ENCODE measurements around the gene PA2G4. TPM values are rescaled to one million over a fixed set of nuclear protein-coding genes. Genes with fewer than 3 reads are reported as not detected.

The PA2G4 gene
- total and polyA plus RNA-seq, 10 of the 15 experiments (the other 5 are each of a cell fraction or from before 2014, with no cell fraction given), result 148 to 514 (median 406) TPM

DNA sequence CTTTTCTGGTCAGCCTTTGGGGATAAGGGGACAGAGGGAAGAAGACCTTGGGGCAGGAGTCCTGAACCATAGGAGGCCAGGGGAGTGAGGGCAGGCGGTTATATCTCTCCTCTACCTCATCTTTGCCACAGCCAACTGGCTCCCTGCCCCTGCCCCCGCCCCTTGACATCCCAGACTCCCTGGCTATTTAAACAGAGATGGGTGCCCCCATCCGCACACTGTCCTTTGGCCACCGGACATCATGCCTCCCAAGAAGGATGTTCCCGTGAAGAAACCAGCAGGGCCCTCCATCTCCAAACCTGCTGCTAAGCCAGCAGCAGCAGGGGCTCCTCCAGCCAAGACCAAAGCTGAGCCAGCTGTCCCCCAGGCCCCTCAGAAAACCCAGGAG lies 49.3 kb downstream of the PA2G4 start:
- H3K36me3 ChIP-seq (ENCODE audit: control insufficient read depth in 2 of 2, insufficient read depth in 2 of 2, low read length in 1 of 2), result peaks cover 0 to 4% of the 10 kb centered on the region in 2 experiments; a peak in 1 of 4 replicates
- TF ChIP-seq HDAC2 (IDR thresholded peaks at IDR 0.05) (no peak), ZBED1 (IDR thresholded peaks at IDR 0.05; ENCODE audit: borderline replicate concordance) (no peak), RELA (IDR thresholded peaks at IDR 0.05; ENCODE audit: borderline replicate concordance, partially characterized antibody) (no peak), CBFB (IDR thresholded peaks at IDR 0.05; ENCODE audit: low read depth) (no peak), IKZF1 (conservative IDR thresholded peaks at IDR 0.05) (no peak), ZNF217 (IDR thresholded peaks at IDR 0.05) (no peak), HCFC1 (IDR thresholded peaks at IDR 0.05; ENCODE audit: low read length) (no peak), MXI1 (IDR thresholded peaks at IDR 0.05; ENCODE audit: low read depth, low read length) (no peak), EP300 (IDR thresholded peaks at IDR 0.05; ENCODE audit: borderline replicate concordance in 1 of 2, control insufficient read depth in 1 of 2, low read depth in 2 of 2, low read length in 2 of 2) (no peak), SREBF1 (IDR thresholded peaks at IDR 0.05; ENCODE audit: low read length) (no peak), HDAC6 (IDR thresholded peaks at IDR 0.05; ENCODE audit: unreplicated experiment) (no peak), SMARCA5 (IDR thresholded peaks at IDR 0.05) (no peak), NR2C2 (IDR thresholded peaks at IDR 0.05; ENCODE audit: borderline replicate concordance, control insufficient read depth, insufficient read length, low read depth) (no peak), JUND (IDR thresholded peaks at IDR 0.05; ENCODE audit: low read depth, low read length) (no peak), CBX5 (IDR thresholded peaks at IDR 0.05; ENCODE audit: low read depth) (no peak)
- TF ChIP-seq, protein P1, sequence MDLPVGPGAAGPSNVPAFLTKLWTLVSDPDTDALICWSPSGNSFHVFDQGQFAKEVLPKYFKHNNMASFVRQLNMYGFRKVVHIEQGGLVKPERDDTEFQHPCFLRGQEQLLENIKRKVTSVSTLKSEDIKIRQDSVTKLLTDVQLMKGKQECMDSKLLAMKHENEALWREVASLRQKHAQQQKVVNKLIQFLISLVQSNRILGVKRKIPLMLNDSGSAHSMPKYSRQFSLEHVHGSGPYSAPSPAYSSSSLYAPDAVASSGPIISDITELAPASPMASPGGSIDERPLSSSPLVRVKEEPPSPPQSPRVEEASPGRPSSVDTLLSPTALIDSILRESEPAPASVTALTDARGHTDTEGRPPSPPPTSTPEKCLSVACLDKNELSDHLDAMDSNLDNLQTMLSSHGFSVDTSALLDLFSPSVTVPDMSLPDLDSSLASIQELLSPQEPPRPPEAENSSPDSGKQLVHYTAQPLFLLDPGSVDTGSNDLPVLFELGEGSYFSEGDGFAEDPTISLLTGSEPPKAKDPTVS (IDR thresholded peaks at IDR 0.05; ENCODE audit: low read depth, low read length), result no peak
- ChIA-PET RAD21 (ENCODE audit: unreplicated experiment) (no interaction called here), SMC1A (ENCODE audit: uncharacterized antibody, unreplicated experiment) (interaction anchor here (0.8 kb wide), 1 partner anchor 36 kb away, joined by 4 read pairs; the partner anchor contains the start of gene SMARCC2), POLR2A (interaction anchor here (1.7 to 2.2 kb wide), 2 partner anchors 26 to 67 kb away, joined by 5 to 9 read pairs; partner anchors contain the start of genes ESYT1 and RNF41), CTCF (interaction anchor here (1.2 to 3.6 kb wide), 2 partner anchors 9 to 26 kb away, joined by 3 to 11 read pairs; partner anchors contain the start of gene ESYT1)
- H3K27me3 ChIP-seq (replicated peaks in 1 of 2; ENCODE audit: control insufficient read depth in 2 of 2, insufficient read depth in 2 of 2, low read length in 1 of 2), result no peaks in the 10 kb centered on the region
- H2AFZ ChIP-seq (ENCODE audit: control insufficient read depth, low read depth, low read length), result no peak overlapping the region
- no peak for DNase-seq (ENCODE audit: low read depth, low spot score)
- 76% methylated on average over 3 of the region's 5 CpGs for WGBS (ENCODE audit: insufficient coverage, insufficient replicate concordance, low lambda C conversion rate, missing lambda C conversion rate)
- no peak for ATAC-seq
- no peak overlapping the region for H3K27ac ChIP-seq (ENCODE audit: control insufficient read depth, insufficient read depth)
- peaks cover 30% of the 10 kb centered on the region for H3K79me2 ChIP-seq (ENCODE audit: control insufficient read depth, insufficient read depth, low read length)
- intact Hi-C loops (cut with micrococcal nuclease; ENCODE audit: unreplicated experiment), result loop anchor here (5.0 kb wide), 1 partner anchor 36 kb away; the partner anchor contains the start of genes RPL41 and ZC3H10
- peak overlapping the region; percentile 96 for H3K4me2 ChIP-seq (ENCODE audit: control insufficient read depth, insufficient read depth)
- in situ Hi-C loops (cut with MboI), result no loop called here
- no TSS peak for BruUV-seq (replicated peaks)
- peak overlapping the region; percentile 84; the same call in 1 of the 2 replicates for H3K4me3 ChIP-seq
- H4K20me1 ChIP-seq (ENCODE audit: control insufficient read depth, insufficient read depth), result no peaks in the 10 kb centered on the region
- peak overlapping the region; percentile 95; the same call in 1 of the 2 replicates for H3K9ac ChIP-seq (ENCODE audit: control insufficient read depth, insufficient read depth, low read length)
- peaks cover 17% of the 10 kb centered on the region for H3K4me1 ChIP-seq (ENCODE audit: control insufficient read depth, insufficient read depth, low read length)
- FAIRE-seq, result no peak
- H3K9me3 ChIP-seq (replicated peaks; ENCODE audit: control insufficient read depth, insufficient read depth, low read length), result no peaks in the 10 kb centered on the region
